ENCODE results near the gene SLC35A3. TPM values are rescaled to one million over a fixed set of nuclear protein-coding genes. Genes with fewer than 3 reads are reported as not detected.

SLC35A3 gene
- total and polyA plus RNA-seq, 10 of the 15 experiments (the other 5 are each of a cell fraction or from before 2014, with no cell fraction given) = 3.6 to 24.3 (median 15.4) TPM

- TF ChIP-seq EGR1 (IDR thresholded peaks at IDR 0.05; ENCODE audit: borderline replicate concordance in 1 of 2, low read depth in 2 of 2, low read length in 2 of 2) (peak in 1 of 2 experiments; percentile 51; a peak in 1 of 3 replicates), TCF3 (IDR thresholded peaks at IDR 0.05; ENCODE audit: borderline replicate concordance, insufficient read depth, low read depth, low read length) (peak; percentile 77; the same call in 1 of the 2 replicates), NFYA (IDR thresholded peaks at IDR 0.05; ENCODE audit: borderline replicate concordance, low read depth, low read length) (no peak), NBN (IDR thresholded peaks at IDR 0.05) (peak; percentile 62; the same call in 1 of the 2 replicates), ZNF217 (IDR thresholded peaks at IDR 0.05) (peak; percentile 29; the same call in 1 of the 2 replicates), IKZF2 (IDR thresholded peaks at IDR 0.05) (peak in 1 of 2 experiments; percentile 53; a peak in 1 of 4 replicates), KDM1A (IDR thresholded peaks at IDR 0.05; ENCODE audit: borderline replicate concordance) (no peak), NFIC (IDR thresholded peaks at IDR 0.05; ENCODE audit: low read depth, low read length) (no peak), FOXM1 (IDR thresholded peaks at IDR 0.05; ENCODE audit: low read depth, low read length) (peak; percentile 46), EP300 (IDR thresholded peaks at IDR 0.05; ENCODE audit: borderline replicate concordance in 1 of 2, control insufficient read depth in 1 of 2, low read depth in 2 of 2, low read length in 2 of 2) (no peak), TAF1 (IDR thresholded peaks at IDR 0.05; ENCODE audit: borderline replicate concordance, low read depth, low read length) (peak; percentile 97), MLLT1 (IDR thresholded peaks at IDR 0.05) (no peak; the same call in 1 of the 2 replicates), FOXK2 (IDR thresholded peaks at IDR 0.05) (no peak), SMAD1 (IDR thresholded peaks at IDR 0.05; ENCODE audit: low read depth, partially characterized antibody) (no peak), ATF3 (IDR thresholded peaks at IDR 0.05; ENCODE audit: borderline replicate concordance, extremely low read depth, low read depth, low read length) (no peak), ZNF687 (IDR thresholded peaks at IDR 0.05) (peak; percentile 67), KAT2A (conservative IDR thresholded peaks at IDR 0.05; ENCODE audit: control insufficient read depth, low read depth, low read length) (no peak), MYC (IDR thresholded peaks at IDR 0.05; ENCODE audit: insufficient read depth, insufficient read length, insufficient replicate concordance, low read length, severe bottlenecking) (no peak), YBX1 (IDR thresholded peaks at IDR 0.05) (no peak), EED (IDR thresholded peaks at IDR 0.05; ENCODE audit: low read depth) (no peak)
Measured at GRCh38 chr1:99969729-99970621, at the start of gene SLC35A3 (continued).
